Ishikawa (cell line): Measurements from ENCODE around the gene MYO5A.

Experiments
- CEBPB ChIP-seq: IDR thresholded peaks from 2 replicates; pipeline ENCODE4 v1.6.1; 2012
- CREB1 ChIP-seq: IDR thresholded peaks from 2 replicates; pipeline ENCODE4 v1.6.1; 2012; ENCODE audit warnings: low read depth
- EGR1 ChIP-seq: IDR thresholded peaks from 2 replicates; pipeline ENCODE4 v1.6.1; 2012
- EP300 ChIP-seq: IDR thresholded peaks from 2 replicates; pipeline ENCODE4 v1.6.1; 2012; ENCODE audit warnings: borderline replicate concordance
- FOXM1 ChIP-seq: IDR thresholded peaks from 2 replicates; pipeline ENCODE4 v1.6.1; 2012; ENCODE audit warnings: low read depth, borderline replicate concordance
- MAX ChIP-seq: IDR thresholded peaks from 2 replicates; pipeline ENCODE4 v1.6.1; 2012
- NFIC ChIP-seq: IDR thresholded peaks from 2 replicates; pipeline ENCODE4 v1.6.1; 2012
- RAD21 ChIP-seq: IDR thresholded peaks from 2 replicates; pipeline ENCODE4 v1.6.1; 2012; ENCODE audit warnings: low read depth
- REST ChIP-seq: IDR thresholded peaks from 2 replicates; pipeline ENCODE4 v1.6.1; 2012; ENCODE audit warnings: low read depth, mild to moderate bottlenecking
- TAF1 ChIP-seq: IDR thresholded peaks from 2 replicates; pipeline ENCODE4 v1.6.1; 2012; ENCODE audit warnings: low read depth, mild to moderate bottlenecking
- TCF12 ChIP-seq: IDR thresholded peaks from 2 replicates; pipeline ENCODE4 v1.6.1; 2012; ENCODE audit warnings: low read depth
- TEAD4 ChIP-seq: IDR thresholded peaks from 2 replicates; pipeline ENCODE4 v1.6.1; 2012
- USF1 ChIP-seq: IDR thresholded peaks from 2 replicates; pipeline ENCODE4 v1.6.1; 2012
- YY1 ChIP-seq: IDR thresholded peaks from 2 replicates; pipeline ENCODE4 v1.6.1; 2012; ENCODE audit warnings: low read depth
- ZBTB7A ChIP-seq: IDR thresholded peaks from 2 replicates; pipeline ENCODE4 v1.6.1; 2012; ENCODE audit warnings: low read depth

MYO5A gene

GRCh38 chr15:52258461-52258860 lies 270.2 kb downstream of the MYO5A start:
- TF ChIP-seq MAX = no peak

GRCh38 chr15:52257734-52258062 lies 271.0 kb downstream of the MYO5A start:
- no peak for TF ChIP-seq CEBPB
- peak; percentile 39; the same call in 1 of the 2 replicates for TF ChIP-seq FOXM1
- no peak; the same call in 1 of the 2 replicates for TF ChIP-seq USF1
- no peak for TF ChIP-seq CREB1
- TF ChIP-seq REST = no peak
- TF ChIP-seq RAD21 = no peak
- TF ChIP-seq TCF12 = peak; percentile 89
- TF ChIP-seq EGR1 = no peak
- peak; percentile 94 for TF ChIP-seq NFIC
- peak; percentile 90 for TF ChIP-seq TEAD4
- peak; percentile 3; the same call in 1 of the 2 replicates for TF ChIP-seq MAX
- TF ChIP-seq TAF1 = no peak
- peak; percentile 88 for TF ChIP-seq EP300
- no peak for TF ChIP-seq ZBTB7A
- TF ChIP-seq YY1 = no peak
